Adrenal gland (tissue), 12 donors: ENCODE measurements around the gene SLC46A2. TPM values are rescaled to one million over a fixed set of nuclear protein-coding genes. Genes with fewer than 3 reads are reported as not detected.
A peak's percentile ranks its signal among the peaks of the same experiment; 100 is the strongest.

Source experiments
- DNase-seq, 7 donors: peaks; one replicate each; pipeline ENCODE4 v3.0.0-alpha.2; 2019 to 2020
- H3K27ac ChIP-seq, 5 donors: fragments of 200-600 bp; sonication (generic) in 4 of 5; 1 replicate in 3 of 5; 2 replicates in 2 of 5; pipeline versions ENCODE4 v1.5.1 to v1.8.0; 2016 to 2020; ENCODE audit warnings: mild to moderate bottlenecking in 1 of 5
- H3K27me3 ChIP-seq: fragments of 200-600 bp; 2 replicates; pipeline ENCODE4 v1.8.0; 2021
- H3K36me3 ChIP-seq, 2 donors: fragments of 200-600 bp; replicated peaks in 1 of 2; 1 replicate in 1 of 2; 2 replicates in 1 of 2; pipeline versions ENCODE4 v1.5.1 to v1.8.0; 2018 to 2022
- H3K4me1 ChIP-seq, 2 donors: fragments of 200-600 bp; replicated peaks in 1 of 2; 1 replicate in 1 of 2; 2 replicates in 1 of 2; pipeline versions ENCODE4 v1.5.1 to v1.8.0; 2018 to 2021
- H3K4me3 ChIP-seq, 4 donors: fragments of 200-600 bp; sonication (generic) in 3 of 4; one replicate each; pipeline ENCODE4 v1.5.1; 2016 to 2018
- H3K9me3 ChIP-seq, 3 donors: fragments of 200-600 bp; sonication (generic) in 1 of 3; replicated peaks in 1 of 3; 1 replicate in 2 of 3; 2 replicates in 1 of 3; pipeline versions ENCODE4 v1.5.1 to v1.8.0; 2016 to 2021
- CTCF ChIP-seq, 6 experiments: fragments of 450-650 bp in 4 of 6; fragments of 200-600 bp in 2 of 6; sonication (generic) in 1 of 6; IDR thresholded peaks; 1 replicate in 5 of 6; 2 replicates in 1 of 6; pipeline versions ENCODE4 v1.5.1 to v1.8.0; 2016 to 2021; ENCODE audit warnings: antibody characterized with exemption in 6 of 6, mild to moderate bottlenecking in 2 of 6, moderate library complexity in 1 of 6
- POLR2A ChIP-seq, 2 donors: fragments of 450-650 bp; IDR thresholded peaks; one replicate each; pipeline ENCODE4 v1.6.1; 2017; ENCODE audit warnings: antibody characterized with exemption in 2 of 2, mild to moderate bottlenecking in 2 of 2, moderate library complexity in 1 of 2
- WGBS, 4 donors: extraction: QIAGEN DNeasy Blood & Tissue Kit in 2 of 4; methylation state at CpG; one replicate each; pipeline versions ENCODE4 v1.1.5 to v1.1.7; 2013 to 2017; 5-methylcytosine and 5-hydroxymethylcytosine counted together
- intact Hi-C, 2 donors: fragments of 100-400 bp; cut with DNase I; formaldehyde crosslinking; loops; one replicate each; pipeline versions ENCODE4 v1.14.1 to v1.15.0; 2022 to 2023
- polyA plus RNA-seq, 3 donors: library from polyadenylated mRNA; stranded (reverse); fragments of 200-250 nt in 2 of 3; fragments of 350-450 nt in 1 of 3; fragmentation: Illumina TruSeq in 1 of 3; extraction: RNeasy Lipid Tissue Mini Kit (QIAGEN cat#74804) in 1 of 3; gene quantifications; one replicate each; pipeline ENCODE4 v1.2.3, GENCODE V29; 2013 to 2014
- total RNA-seq, 9 donors: library from RNA; depleted of rRNA in 4 of 9; stranded (reverse); fragments of >200 nt in 4 of 9; fragments of 120-200 nt in 1 of 9; fragmentation: NEBNext Ultra II Directional in 1 of 9; extraction: Animal tissue kit (Norgen Biotek cat#: 25700) in 1 of 9; gene quantifications; one replicate each; pipeline versions ENCODE4 v1.1.0 to v1.2.4, GENCODE V29; 2013 to 2023
- donor health status: healthy with polysubstance abuse.
- donor health status: Bipolar disorder and iron deficiency.
- donor health status: DM: yes; HTN: yes; CAD: no.
- donor health status: DM: no; HTN: no; CAD: no.
- donor health status: DM: no; HTN: no; CAD: no.
- donor health status: DM: yes; HTN: yes; CAD: no.

The SLC46A2 gene
- total and polyA plus RNA-seq, 12 donors = 0.07 to 1.9 (median 0.48) TPM; not detected in 6

- DNase-seq = no peak
- H3K27me3 ChIP-seq = peaks cover 4% of the 10 kb centered on the region
- intact Hi-C loops = no loop called here
- no peaks in the 10 kb centered on the region for H3K4me1 ChIP-seq
- no peak overlapping the region for H3K4me3 ChIP-seq
- H3K27ac ChIP-seq = no peak overlapping the region
- no peaks in the 10 kb centered on the region for H3K36me3 ChIP-seq
- H3K9me3 ChIP-seq = no peaks in the 10 kb centered on the region
- TF ChIP-seq CTCF (IDR thresholded peaks at IDR 0.05) = no peak
- TF ChIP-seq POLR2A (IDR thresholded peaks at IDR 0.05) = no peak
- whole genome bisulfite sequencing, 4 donors = 35 to 49% (median 46%) methylated on average over 3 of the region's 3 CpGs
These were observed 5.5 kb upstream of the SLC46A2 start for GRCh38 chr9:112896131-112896530.

- Histone ChIP-seq H3K27ac (peak overlapping the region in 1 of 5 donors; percentile 41), H3K4me1 (peaks cover 0 to 12% of the 10 kb centered on the region in 2 donors), H3K36me3 (no peaks in the 10 kb centered on the region), H3K9me3 (no peaks in the 10 kb centered on the region), H3K27me3 (peaks cover 18% of the 10 kb centered on the region), H3K4me3 (no peak overlapping the region)
- TF ChIP-seq CTCF (IDR thresholded peaks at IDR 0.05) (no peak), POLR2A (IDR thresholded peaks at IDR 0.05) (no peak)
- intact Hi-C loops = no loop called here
- 71 to 88% (median 79%) methylated on average over 1 of the region's 1 CpG for WGBS, 4 donors
- peak in 1 of 7 donors; percentile 22 for DNase-seq
These were observed 4.0 kb upstream of the SLC46A2 start for GRCh38 chr9:112894699-112895098.

- Histone ChIP-seq H3K27ac (peak overlapping the region in 1 of 5 donors; percentile 41), H3K27me3 (peaks cover 18% of the 10 kb centered on the region), H3K36me3 (no peaks in the 10 kb centered on the region), H3K9me3 (no peaks in the 10 kb centered on the region), H3K4me1 (peaks cover 0 to 12% of the 10 kb centered on the region in 2 donors), H3K4me3 (no peak overlapping the region)
- intact Hi-C loops = no loop called here
- TF ChIP-seq CTCF (IDR thresholded peaks at IDR 0.05) (no peak), POLR2A (IDR thresholded peaks at IDR 0.05) (no peak)
- WGBS, 4 donors = 86 to 97% (median 94%) methylated on average over 1 of the region's 1 CpG
- DNase-seq = no peak
These were observed 3.4 kb upstream of the SLC46A2 start for GRCh38 chr9:112894041-112894440.

GRCh38 chr9:112892981-112893380 is 2.3 kb upstream of the SLC46A2 start:
- intact Hi-C loops = no loop called here
- Histone ChIP-seq H3K9me3 (no peaks in the 10 kb centered on the region), H3K36me3 (no peaks in the 10 kb centered on the region), H3K4me1 (peaks cover 0 to 12% of the 10 kb centered on the region in 2 donors), H3K27ac (no peak overlapping the region), H3K4me3 (no peak overlapping the region), H3K27me3 (peaks cover 18% of the 10 kb centered on the region)
- 63 to 77% (median 68%) methylated on average over 2 of the region's 2 CpGs for WGBS, 4 donors
- no peak for TF ChIP-seq POLR2A (IDR thresholded peaks at IDR 0.05)
- no peak for TF ChIP-seq CTCF (IDR thresholded peaks at IDR 0.05)
- no peak for DNase-seq
